Coronary artery (tissue), 2 donors: ENCODE data around the gene C1QC.

ENCODE experiments used
- DNase-seq: peaks from one replicate; pipeline ENCODE4 v3.0.0-alpha.2; 2017; ENCODE audit warnings: low spot score
- H3K27ac ChIP-seq, 2 donors: fragments of 200-600 bp; sonication (generic); one replicate each; pipeline ENCODE4 v1.5.1; 2016 to 2019
- H3K4me3 ChIP-seq: fragments of 200-600 bp; sonication (generic); 2 replicates; pipeline ENCODE4 v1.5.1; 2016; ENCODE audit warnings: mild to moderate bottlenecking, moderate library complexity
- TF ChIP-seq, protein P1 (sequence below): fragments of 200-600 bp; sonication (generic); IDR thresholded peaks from one replicate; pipeline ENCODE4 v1.5.1; 2019; ENCODE audit warnings: antibody characterized with exemption

The C1QC gene

DNA sequence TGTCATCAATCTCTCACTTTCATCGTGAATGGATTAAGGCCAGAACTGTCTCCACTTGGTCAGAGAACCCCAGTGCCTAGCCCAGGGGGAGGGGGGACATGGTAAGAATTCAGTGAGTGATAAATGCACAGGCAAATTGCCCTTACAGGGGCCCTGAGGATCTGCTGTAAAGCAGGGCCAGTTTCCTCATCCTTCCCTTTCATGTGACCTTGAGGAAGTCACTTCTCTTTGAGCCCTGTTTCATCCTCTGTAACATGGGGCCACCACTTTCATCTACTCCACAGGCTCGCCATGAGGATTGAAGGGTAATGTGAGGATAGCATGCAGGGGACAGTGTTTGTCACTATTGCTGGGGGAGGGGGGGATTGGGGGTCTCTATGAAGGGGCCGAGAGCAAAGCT is 35.1 kb upstream of the C1QC start:
- TF ChIP-seq, protein P1, sequence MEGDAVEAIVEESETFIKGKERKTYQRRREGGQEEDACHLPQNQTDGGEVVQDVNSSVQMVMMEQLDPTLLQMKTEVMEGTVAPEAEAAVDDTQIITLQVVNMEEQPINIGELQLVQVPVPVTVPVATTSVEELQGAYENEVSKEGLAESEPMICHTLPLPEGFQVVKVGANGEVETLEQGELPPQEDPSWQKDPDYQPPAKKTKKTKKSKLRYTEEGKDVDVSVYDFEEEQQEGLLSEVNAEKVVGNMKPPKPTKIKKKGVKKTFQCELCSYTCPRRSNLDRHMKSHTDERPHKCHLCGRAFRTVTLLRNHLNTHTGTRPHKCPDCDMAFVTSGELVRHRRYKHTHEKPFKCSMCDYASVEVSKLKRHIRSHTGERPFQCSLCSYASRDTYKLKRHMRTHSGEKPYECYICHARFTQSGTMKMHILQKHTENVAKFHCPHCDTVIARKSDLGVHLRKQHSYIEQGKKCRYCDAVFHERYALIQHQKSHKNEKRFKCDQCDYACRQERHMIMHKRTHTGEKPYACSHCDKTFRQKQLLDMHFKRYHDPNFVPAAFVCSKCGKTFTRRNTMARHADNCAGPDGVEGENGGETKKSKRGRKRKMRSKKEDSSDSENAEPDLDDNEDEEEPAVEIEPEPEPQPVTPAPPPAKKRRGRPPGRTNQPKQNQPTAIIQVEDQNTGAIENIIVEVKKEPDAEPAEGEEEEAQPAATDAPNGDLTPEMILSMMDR, result no peak
- no peak overlapping the region for H3K27ac ChIP-seq
- no peak for DNase-seq
- H3K4me3 ChIP-seq, result no peak overlapping the region

GRCh38 chr1:22609291-22609690 is 34.1 kb upstream of the C1QC start:
- H3K4me3 ChIP-seq, result no peak overlapping the region
- no peak for DNase-seq
- TF ChIP-seq, protein P1, result no peak
- H3K27ac ChIP-seq, result no peak overlapping the region

- TF ChIP-seq, protein P1, result no peak
- Histone ChIP-seq H3K4me3 (no peak overlapping the region), H3K27ac (no peak overlapping the region)
- DNase-seq, result no peak
Measured at GRCh38 chr1:22611530-22611947, 31.9 kb upstream of the C1QC start.

GRCh38 chr1:22612671-22613571 is 30.5 kb upstream of the C1QC start:
- TF ChIP-seq, protein P1, result no peak
- H3K27ac ChIP-seq, result no peak overlapping the region
- DNase-seq, result no peak
- no peak overlapping the region for H3K4me3 ChIP-seq

DNA sequence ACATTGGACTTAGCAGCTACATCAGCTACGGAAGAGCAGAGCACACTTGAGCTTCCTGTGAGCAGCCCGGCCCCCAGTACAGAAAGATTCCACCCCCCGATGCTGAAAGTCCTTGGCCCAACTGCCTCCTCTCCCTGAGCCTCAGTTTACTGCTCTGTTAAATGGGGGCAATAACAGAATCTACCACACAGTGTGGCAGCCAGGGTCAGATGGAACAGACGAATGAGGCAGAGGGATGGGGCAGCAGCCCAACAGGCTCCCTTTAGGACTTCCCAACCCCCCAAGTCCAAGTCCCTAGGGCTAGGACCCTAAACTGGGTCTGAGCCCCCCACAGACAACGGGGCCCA is 29.9 kb upstream of the C1QC start:
- no peak for DNase-seq
- Histone ChIP-seq H3K4me3 (no peak overlapping the region), H3K27ac (no peak overlapping the region)
- TF ChIP-seq, protein P1, result no peak

DNA sequence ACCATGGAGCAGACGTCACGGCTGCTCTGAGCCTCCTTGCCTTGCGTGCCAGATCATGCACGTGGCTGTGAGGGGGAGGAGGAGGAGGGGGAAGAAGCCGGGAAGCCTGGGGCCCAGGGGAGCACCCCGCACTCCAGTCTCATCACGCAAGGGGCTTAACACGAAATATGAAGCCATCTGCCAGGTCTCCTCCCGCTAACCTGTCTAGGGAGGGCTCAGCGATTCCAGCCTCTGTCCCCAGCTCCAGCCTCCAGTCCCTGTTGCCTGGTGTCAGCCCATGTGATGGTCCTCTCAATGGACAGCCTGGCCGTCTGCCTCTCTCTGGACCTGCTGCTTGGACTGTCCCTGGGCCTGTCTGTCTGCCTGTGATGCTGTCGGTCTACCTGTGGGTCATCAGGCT is 29.5 kb upstream of the C1QC start:
- TF ChIP-seq, protein P1, result no peak
- no peak for DNase-seq
- H3K4me3 ChIP-seq, result no peak overlapping the region
- no peak overlapping the region for H3K27ac ChIP-seq

DNA sequence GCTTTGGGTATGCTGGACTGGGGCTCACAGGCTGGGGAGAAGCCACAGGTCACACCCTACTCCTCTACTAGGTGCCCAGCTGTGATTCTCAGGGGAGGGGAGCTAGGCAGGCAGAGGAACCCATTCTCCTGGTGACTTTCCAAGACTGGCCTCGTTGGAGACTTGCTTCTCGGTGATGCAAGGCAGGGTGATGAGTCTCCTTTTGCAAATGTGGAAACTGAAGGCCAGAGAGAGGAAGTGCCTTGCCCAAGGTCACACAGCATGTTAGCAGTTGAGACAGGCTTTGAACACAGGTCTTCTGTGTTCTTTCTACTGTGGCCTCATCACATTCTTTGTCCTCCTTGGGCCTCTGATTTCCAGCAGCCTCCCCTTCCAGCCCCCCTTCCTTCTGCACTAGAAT is 27.5 kb upstream of the C1QC start:
- TF ChIP-seq, protein P1, result no peak

More for the DNA sequence above, 27.5 kb upstream of the C1QC start:
- Histone ChIP-seq H3K27ac (no peak overlapping the region), H3K4me3 (no peak overlapping the region)
- no peak for DNase-seq
